Stimulated activated CD4-positive, alpha-beta T cell treated with anti-CD3 and anti-CD28 coated beads, TNF-alpha, amount 100 ng/mL, for 1 hour (primary cell): ENCODE results near the gene PTPRK.

Source experiments
- DNase-seq, 3 donors: peaks; one replicate each; pipeline ENCODE4 v3.0.0-alpha.2; 2020; ENCODE audit warnings: low read depth in 3 of 3, low spot score in 1 of 3

PTPRK gene

DNA sequence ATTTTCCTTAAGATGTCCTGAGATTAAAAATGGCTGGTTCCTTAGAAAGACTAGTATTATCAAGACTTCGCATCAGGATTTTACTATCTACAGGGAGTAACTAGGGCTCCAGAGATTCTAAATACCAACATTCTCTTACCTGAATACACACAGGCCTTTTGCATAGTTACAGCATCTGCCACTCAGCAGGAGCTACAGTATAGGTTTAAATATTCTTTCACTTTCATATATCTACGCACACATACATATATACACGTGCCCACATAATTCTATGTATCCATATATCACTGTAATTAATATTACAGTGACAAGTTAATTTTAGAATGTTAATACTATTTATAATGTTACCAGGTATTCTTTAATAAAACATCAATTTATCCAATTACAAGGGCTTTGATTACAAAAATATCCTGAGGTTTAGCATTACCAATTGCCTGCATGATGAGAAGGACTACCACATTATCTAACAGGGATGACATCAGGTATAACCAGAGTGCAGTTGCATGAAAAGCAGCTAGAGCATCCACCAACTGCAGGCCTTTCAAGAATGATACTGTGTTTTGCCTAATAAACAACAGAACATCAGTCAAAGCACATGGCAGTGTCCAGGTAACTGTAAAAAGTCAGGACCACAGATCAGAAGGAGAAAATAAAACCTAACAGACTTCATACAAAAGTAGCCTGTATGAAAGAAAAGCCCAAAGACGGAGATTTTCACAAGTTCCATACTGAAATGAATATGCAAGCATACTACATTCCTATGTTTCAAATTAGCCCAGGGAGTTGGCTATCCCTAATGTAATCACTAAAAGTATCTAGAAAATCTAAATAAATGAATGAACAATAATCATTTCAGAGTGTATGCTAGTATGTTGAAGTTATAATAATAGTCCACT lies 268.7 kb downstream of the PTPRK start:
- no peak for DNase-seq

DNA sequence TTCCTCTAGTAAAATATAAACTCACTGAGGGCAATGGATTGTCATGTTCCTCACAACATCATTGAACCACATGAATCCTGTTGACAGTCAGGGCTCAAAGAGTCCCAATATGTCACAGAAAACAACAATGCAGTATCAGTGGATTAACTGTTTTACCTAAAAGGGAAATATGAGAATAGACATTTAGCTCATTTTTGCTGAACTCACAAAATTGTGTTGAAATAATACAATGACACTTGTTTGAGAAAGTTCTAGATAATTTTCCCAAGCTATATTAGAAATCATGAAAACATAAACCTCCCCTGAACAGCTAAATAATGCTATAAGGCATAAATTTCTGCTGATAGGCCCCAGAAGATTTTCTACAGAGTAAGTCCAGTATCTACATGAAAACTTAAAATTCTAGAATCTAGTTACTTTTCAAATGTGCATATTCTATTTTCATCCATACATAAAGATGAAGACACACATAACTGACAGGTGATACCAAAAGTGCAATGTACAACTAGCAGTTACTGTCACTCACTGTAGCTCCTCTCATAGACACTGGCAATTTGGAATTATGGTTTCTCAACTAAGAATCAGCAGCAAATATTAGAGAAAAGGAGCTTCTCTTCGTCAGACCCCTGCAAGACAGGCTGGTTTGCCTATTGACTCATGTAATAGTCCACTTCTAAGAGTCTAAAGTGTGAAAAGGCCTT lies 269.9 kb downstream of the PTPRK start:
- no peak for DNase-seq

DNA sequence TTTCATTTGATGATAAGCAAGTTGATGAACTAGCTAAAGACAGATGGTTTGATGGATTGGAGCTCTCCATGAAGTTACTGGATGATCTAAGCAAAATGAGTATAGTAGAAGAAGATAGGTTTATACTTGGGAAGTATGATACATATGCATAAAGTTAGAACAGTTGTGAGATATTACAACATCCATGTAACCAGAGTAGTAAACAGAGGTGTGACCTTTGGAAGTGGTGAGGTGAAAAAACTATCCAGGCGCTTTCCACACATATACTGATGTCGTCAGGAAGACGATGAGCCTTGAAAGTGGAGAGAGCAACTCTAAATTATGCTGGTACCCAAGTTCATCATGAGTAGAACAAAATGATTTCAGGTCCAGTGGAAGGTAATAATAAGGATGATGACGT lies 271.0 kb downstream of the PTPRK start:
- no peak for DNase-seq

DNA sequence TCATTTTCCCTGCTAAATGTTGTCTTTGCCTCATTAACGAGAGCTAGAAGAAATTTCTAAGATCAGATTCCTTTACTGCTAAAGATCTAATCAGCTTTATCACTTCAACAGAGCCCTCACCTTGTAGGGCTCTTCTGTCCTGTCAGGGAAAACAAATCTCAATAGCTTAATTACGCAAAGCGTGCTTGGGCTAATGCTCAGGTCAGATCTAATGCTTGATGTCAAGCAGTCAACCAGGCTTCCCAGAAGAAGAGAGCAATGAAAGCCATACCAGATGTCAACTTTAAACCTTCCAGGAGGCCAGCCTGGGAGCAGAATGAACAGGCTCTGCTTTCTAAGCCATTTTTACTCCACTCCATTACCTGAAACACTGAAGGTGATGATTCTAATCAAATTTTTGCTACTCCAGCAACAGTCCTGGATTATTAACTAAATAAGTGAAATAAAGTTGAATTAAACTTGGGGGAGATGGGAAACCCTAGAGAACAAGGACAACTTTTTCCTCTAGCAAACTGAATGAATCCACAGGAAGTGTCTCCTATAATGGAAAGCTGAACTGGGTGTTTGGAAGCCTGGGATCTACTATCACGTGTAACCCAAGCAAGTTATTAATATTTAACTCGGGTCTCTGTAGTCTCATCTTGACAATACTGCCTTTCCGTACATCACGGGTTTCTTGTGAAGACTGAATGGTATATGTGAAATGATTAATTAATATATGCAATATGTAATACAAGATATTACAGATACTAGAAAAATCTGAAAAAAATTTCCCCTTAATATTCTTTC lies 273.7 kb downstream of the PTPRK start:
- no peak for DNase-seq

DNA sequence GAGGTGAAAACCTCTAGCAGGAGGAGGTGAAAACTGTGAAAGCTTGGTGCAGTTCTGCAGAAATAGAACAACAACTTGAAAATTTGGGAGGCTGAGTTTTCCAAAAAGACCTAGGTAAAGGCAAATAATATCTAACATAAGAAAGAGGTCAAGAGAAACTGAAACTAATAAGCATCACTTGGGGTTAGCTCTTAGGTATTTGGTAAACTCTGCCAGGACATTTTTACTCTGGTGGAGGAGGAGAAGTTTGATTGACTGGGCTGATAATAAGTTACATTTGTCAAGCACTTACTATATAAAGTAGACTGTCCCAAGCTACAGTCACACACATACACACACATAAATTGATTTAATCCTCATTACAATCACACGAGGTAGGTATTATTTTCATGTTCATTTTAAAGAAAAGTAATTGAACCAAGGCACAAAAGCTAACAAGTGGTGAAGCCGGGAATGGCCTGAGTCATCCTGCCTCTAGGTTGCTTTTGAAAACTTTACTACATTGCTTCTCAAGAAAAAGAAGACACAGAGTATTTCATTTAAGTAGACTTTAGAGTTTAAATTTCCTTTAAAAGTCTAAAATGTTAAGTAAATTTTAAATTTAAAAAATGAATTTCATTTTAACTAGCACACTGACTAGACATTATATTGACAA lies 275.5 kb downstream of the PTPRK start:
- DNase-seq = no peak

DNA sequence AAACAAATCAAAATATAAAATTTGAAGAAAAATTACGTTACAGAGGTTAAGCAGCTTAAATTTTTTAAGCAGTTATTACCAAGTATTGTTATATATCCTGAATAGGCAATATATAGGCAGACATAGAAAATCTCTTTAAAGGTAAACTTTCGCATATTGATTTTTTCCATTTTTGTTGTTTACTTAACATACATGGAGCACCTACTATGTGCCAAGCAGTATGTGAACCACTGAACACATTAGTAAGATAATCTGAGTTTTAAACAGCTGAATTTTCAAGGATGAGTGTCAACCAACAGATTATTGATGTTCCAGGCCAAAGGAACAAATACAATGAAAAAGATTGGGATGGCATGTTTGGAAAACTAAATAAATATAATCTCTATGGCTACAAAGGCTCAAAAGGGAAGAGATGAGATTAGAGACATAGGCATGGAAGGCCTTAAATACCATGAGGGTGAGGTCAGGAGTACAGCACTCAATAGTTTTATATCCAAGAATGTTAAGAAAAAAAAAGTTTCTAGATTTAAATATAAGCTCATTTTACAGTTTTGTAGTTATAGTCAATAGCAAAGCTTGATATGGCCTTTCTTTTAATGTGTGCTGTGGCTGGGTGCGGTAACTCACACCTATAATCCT lies 277.5 kb downstream of the PTPRK start:
- DNase-seq = no peak

DNA sequence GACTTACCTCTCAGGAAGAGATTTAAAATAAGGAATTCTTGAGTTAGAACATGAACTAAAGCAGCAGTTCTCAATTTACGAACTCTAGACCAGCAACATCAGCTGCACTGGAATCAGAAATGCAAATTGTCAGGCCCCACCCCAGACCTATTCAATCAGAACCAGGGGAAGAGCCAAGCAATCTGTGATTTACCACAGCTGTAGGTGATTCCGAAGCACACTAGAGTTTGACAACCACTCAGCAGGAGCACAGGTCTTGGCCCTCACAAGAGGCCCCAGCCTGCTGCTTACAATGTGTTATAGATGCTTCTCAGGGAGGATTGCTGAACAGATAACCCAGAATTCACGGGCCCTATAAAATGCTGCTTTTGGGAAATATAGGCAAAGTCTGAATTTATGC lies 279.2 kb downstream of the PTPRK start:
- no peak for DNase-seq

DNA sequence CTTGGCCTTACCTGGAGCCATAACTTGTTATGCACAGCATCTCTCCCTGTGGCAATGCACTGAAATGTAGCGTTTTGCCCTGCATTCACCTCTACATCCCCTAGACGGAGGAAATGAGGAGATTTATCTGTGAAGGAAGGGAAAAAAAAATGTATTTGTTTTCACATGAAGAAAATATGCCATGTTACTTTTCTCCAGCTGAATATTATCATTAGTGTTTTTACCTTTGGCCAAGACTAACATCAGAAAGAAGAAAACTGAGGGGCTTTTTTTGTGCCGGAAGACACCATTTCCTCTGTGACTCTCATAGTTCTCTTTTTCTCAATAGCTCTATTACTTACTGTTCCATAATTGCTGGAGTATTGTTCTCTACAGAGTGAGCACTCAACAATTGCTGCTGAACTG lies 280.4 kb downstream of the PTPRK start:
- no peak for DNase-seq

DNA sequence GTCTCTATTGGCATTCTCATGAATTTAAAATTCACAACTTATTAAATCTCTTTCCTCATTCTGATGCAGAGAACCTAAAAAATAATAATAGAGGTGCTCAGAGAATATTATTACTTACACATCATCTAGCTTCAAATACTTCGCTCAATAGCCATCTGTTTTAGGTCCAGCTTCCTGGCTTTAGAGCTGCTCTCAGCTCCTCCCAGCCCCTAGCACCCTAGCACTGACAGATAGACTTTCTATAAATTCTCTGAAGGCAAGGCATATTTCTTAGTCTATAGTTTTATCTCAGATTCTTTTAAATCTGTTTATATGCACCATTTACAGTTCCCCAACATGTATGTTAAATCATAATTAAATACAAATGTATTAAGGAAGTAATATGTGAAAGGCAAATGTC lies 281.3 kb downstream of the PTPRK start:
- DNase-seq = no peak

DNA sequence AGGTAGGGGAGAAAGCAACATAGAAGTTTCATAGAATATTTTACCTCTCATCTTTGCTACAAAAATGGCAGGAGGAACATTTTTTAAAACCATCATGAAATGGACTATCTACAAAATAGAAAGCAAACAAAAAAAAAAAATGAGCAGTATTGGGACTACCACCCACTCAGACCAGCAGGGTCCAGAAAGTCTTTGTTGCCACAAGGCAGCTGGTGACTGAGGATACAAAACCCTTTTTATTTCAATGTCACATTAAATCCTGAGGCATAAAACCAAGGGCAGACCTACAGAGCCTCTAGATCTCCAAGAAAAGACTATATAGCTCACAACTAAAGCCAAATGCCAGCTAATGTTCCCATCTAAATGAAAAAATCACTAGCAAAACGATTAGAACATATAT lies 282.2 kb downstream of the PTPRK start:
- DNase-seq = no peak

DNA sequence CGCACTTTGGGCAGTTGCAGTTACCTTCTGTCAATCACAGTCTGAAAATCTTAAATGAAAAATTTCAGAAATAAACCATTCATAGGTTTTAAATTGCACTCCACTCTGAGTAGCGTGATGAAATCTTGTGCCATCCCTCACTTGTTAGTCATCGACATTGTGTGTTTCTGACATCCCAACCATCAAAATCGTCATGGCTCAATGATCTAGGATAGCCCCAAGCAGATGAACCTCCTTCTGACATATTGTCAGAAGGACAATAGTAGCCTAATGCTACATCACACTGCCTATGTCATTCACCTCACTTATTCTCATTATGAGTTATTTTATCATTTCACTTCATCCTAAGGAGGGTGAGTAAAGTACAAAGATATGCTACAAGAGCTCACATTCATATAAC lies 284.8 kb downstream of the PTPRK start:
- DNase-seq = no peak

DNA sequence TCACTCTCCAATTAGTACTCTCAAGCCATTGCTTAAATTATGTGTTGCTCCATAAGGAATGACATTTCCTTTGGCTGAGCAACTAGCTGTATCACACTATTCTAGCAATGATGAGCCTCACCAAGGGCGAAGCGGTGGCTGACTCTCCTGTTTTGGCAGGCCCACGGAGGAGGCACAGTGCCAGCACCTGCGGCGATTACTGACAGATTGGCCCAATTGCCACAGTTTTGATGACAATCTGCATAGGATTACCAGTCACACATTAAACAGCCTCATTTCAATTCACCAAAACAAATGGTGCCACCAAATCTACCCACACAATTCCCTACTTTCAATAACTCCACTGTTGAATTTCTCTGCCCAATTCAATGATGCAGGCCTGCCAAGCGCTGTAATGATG lies 286.9 kb downstream of the PTPRK start:
- DNase-seq = no peak

DNA sequence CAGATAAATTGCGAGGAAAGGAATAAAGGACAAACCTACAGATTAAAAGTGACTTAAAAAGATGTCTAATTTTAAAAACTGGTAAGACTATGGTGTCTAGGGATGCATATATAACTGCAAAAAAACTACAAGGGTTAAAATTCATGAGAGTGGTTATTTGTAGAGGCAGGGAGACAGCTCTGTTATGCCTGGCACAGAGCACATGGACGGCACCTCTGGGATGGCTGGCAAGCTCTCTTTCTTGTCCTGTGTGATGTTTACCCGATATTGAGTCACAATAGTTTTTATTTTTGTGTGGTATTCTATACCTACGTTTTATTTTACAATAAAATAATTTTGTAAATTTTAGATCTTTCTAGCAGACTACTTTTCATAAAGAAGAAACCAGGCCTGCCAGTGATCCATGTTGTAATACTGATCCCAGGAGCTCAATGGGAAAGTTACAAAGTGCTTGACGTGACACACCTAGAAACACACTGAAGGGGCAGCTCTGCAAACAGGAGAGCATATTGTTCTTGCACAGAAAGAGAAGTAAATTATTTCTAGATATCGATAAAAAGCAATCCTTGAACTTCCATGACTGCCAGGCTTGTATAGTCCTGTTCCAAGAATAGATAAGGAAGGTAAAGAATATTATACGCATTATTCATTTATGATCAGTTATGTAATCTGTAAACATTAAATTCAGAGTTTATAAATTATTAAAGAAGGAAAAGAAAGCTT lies 290.0 kb downstream of the PTPRK start:
- no peak for DNase-seq

DNA sequence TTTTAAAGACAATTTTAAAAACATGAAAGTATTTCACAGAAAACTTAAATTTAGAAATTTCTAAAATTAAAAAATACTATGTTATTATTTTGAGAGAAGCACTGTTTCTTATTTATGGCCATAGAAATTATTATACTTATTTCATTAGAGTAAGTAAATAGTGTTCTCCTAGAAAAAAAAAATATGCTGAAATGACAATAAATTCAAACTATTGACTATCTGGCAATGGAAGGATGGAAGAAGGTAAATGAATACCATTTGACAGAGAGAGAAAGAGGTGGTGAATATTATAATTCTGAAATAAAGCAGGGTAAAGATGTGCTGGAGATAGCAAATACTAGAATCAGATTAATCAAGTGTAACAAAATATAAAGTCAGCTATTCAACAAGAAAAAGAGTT lies 294.8 kb downstream of the PTPRK start:
- DNase-seq = no peak

DNA sequence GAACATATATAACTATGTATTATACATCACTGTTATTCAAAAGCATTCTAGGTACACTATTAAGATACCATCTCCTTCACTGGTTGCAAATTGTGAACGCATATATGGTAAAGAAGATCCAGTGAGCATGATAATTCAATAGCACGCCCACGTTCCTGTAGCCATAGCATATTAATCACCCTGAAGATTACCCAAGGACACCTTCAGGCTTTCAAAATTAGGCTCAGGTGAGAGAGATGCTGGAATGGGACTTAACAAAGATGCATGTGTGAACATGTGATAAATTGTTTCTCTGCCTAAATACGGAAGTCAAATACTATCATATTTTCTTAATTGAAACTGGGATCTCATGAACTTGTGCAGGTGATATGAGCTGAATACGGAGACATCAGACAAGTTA lies 303.5 kb downstream of the PTPRK start:
- no peak for DNase-seq

DNA sequence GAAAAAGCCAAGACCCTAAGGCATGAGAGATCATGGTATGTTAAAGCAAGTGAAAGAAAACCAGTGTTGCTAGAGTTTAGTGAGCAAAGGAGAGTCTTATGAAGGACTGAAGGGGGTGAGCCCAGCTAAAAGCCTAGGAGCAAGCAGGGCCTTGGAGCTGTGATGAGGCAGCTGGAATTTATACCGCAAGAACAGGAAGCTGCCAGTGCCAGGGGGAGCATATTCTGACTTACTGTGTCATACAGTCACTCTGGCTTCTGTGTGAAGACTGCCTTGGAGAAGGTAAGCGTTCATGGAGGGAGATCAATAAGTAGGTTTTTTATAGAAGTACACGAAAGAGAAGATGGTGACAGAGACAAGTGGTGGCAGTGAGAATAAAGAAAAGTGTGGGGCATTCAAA lies 310.6 kb downstream of the PTPRK start:
- no peak for DNase-seq

DNA sequence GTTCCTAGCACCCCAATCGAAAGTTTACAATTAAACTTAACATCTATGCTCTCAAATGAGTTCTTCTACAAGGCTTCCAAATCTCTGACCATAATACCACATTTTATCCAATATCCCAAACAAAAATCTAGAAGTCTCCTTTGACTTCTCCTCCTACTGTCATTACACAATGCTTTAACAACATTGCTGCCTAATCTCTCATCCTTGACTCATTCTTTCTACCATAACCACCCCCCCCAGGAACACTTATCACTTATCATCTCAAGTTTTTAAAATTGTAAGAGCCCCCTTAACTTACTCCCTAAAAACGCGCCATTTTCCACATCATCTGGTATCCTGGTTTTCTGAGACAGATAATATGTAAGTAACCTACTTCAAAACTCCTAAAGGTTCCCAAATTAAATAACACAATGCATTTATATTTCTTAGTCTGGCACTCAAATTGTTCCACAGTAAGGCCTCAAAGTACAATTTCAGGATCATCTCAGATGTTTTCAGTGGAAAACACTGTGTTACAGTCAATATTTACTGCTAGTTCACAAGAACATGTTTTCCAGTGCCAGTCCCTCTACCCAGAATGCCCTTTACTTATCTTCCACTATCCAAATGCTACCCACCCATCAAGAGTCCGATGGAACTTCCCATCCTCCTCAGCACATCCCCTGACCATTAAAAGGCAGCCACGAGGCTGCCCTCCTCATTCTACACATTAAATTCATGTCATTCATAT lies 311.4 kb downstream of the PTPRK start:
- no peak for DNase-seq

DNA sequence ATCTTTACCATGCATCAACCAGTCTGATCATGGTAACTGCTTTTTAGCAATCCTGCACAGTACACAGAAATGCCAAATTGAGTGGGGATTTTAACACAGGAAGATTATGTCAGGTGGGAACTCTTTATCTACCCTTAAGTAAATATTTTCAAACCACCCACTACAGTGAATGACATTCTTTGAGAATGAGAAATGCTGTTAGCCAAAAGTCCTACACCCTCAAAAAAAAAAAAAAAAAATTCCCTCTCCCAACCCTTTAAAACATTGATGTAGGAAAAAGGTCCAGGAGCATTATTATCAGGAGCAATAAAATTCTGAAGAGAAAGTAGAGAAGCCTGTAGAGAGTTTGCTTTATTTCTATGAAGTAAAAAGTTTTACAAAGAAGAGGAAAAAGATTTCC lies 312.3 kb downstream of the PTPRK start:
- DNase-seq = no peak

DNA sequence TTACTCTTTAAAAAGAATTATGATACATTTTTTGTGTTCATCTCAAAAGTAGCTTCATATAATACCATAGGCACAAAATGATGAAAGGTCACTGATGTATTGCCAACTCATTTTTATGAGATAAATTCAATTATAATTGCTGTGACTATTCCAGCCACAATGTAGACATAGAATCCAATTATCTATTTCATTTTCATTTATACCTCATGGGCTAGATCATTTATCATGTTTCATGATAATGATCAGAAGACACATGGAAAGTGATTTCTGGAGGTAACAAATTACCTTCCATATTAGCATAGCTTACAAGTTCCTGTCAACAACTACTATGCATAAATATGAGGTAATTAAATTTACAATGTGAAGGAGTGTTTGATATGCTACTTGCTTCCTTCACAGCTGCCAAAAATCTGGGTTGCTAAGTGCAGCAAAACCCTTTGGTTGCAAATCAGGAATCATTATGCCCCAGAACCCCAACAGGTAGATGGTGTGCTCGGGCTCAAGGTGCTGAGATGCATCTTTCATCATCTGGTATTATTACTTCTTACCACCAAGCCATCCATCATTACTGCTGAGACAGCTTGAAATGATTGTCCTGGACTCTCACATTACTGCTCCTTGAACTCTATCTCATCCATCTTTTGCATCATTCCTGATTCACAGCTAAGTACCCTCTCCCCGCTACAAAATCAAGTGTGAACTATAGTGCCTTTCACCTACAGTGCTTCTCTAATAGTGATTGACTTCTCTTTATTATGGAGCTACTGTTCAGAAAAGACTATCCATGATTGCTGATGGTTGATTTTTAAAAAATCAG lies 313.6 kb downstream of the PTPRK start:
- DNase-seq = no peak
